B cell (primary cell): ENCODE data around the gene CALHM3. TPM values are rescaled to one million over a fixed set of nuclear protein-coding genes. Genes with fewer than 3 reads are reported as not detected.
"Not testable (repeated sequence)": the region's sequence is repeated elsewhere in the genome, so short reads cannot be mapped to it uniquely, and the experiment has no call there.

ENCODE experiments used
- ATAC-seq: fragments of 200-7000 bp; cut with Tn5 transposase; one replicate; pipeline ENCODE4 v1.10.0; 2021; ENCODE audit warnings: low read depth, mild to moderate bottlenecking, moderate number of reproducible peaks, moderate library complexity
- CTCF ChIA-PET: fragments of 350-600 bp; sonication (Branson Sonifier 250); formaldehyde crosslinking; loops from one replicate; lab custom pipeline; 2021; ENCODE audit warnings: antibody characterized with exemption, inconsistent platforms; lab: Charles Lee
- POLR2A ChIA-PET: fragments of 350-600 bp; sonication (Branson Sonifier 250); formaldehyde crosslinking; loops from one replicate; lab custom pipeline; 2021; ENCODE audit warnings: antibody characterized with exemption; lab: Charles Lee
- DNase-seq: peaks from one replicate; pipeline ENCODE4 v3.0.0; 2013
- H2AFZ ChIP-seq: 2 replicates; pipeline ENCODE4 v1.6.1; 2012; ENCODE audit warnings: mild to moderate bottlenecking, low read depth, low read length; ENCODE audit not compliant: insufficient read depth, poor library complexity, severe bottlenecking
- H3K27ac ChIP-seq, 2 donors: 1 replicate in 1 of 2; 2 replicates in 1 of 2; pipeline ENCODE4 v1.5.1; 2012 to 2013; ENCODE audit warnings: low read length in 2 of 2, mild to moderate bottlenecking in 2 of 2, moderate library complexity in 1 of 2
- H3K27me3 ChIP-seq, 4 experiments: fragments of 200-600 bp in 1 of 4; sonication (generic) in 1 of 4; replicated peaks in 1 of 4; 1 replicate in 2 of 4; 2 replicates in 2 of 4; pipeline versions ENCODE4 v1.6.1 to v1.7.0; 2013 to 2016; ENCODE audit warnings: low read length in 3 of 4, mild to moderate bottlenecking in 2 of 4, mixed read lengths in 1 of 4, moderate library complexity in 1 of 4; ENCODE audit not compliant: insufficient read depth in 4 of 4, control insufficient read depth in 3 of 4; ENCODE audit errors: control extremely low read depth in 1 of 4
- H3K36me3 ChIP-seq, 2 experiments: replicated peaks in 1 of 2; 1 replicate in 1 of 2; 2 replicates in 1 of 2; pipeline versions ENCODE4 v1.6.1 to v1.7.1; 2013; ENCODE audit warnings: low read length in 1 of 2; ENCODE audit not compliant: insufficient read depth in 2 of 2, control insufficient read depth in 1 of 2; ENCODE audit errors: control extremely low read depth in 1 of 2, extremely low read depth in 1 of 2
- H3K4me1 ChIP-seq, 2 donors: fragments of 200-600 bp in 1 of 2; sonication (generic) in 1 of 2; 1 replicate in 1 of 2; 2 replicates in 1 of 2; pipeline versions ENCODE4 v1.5.1 to v1.6.1; 2013 to 2017; ENCODE audit warnings: low read length in 2 of 2; ENCODE audit not compliant: control insufficient read depth in 2 of 2, insufficient read depth in 2 of 2
- H3K4me2 ChIP-seq: replicated peaks from 2 replicates; pipeline ENCODE3; 2012; ENCODE audit warnings: mild to moderate bottlenecking, low read depth, low read length; ENCODE audit not compliant: poor library complexity, severe bottlenecking
- H3K4me3 ChIP-seq, 5 experiments: fragments of 200-600 bp in 1 of 5; sonication (generic) in 1 of 5; 1 replicate in 3 of 5; 2 replicates in 2 of 5; pipeline versions ENCODE4 v1.5.1 to v1.7.0; 2011 to 2016; ENCODE audit warnings: low read length in 4 of 5, mild to moderate bottlenecking in 4 of 5, low read depth in 2 of 5, control low read depth in 1 of 5, moderate library complexity in 1 of 5; ENCODE audit not compliant: insufficient read depth in 1 of 5; ENCODE audit errors: control extremely low read depth in 1 of 5, extremely low read depth in 1 of 5
- H3K79me2 ChIP-seq: fragments of 200-600 bp; sonication (generic); one replicate; pipeline ENCODE4 v1.6.0; 2016; ENCODE audit warnings: low read length; ENCODE audit not compliant: control insufficient read depth, insufficient read depth
- H3K9ac ChIP-seq: fragments of 200-600 bp; sonication (generic); 2 replicates; pipeline ENCODE4 v1.6.1; 2017; ENCODE audit warnings: mild to moderate bottlenecking, low read length, moderate library complexity
- H3K9me3 ChIP-seq, 3 donors: one replicate each; pipeline versions ENCODE4 v1.6.1 to v1.7.1; 2013; ENCODE audit warnings: low read length in 2 of 3; ENCODE audit not compliant: control insufficient read depth in 2 of 3, insufficient read depth in 1 of 3; ENCODE audit errors: control extremely low read depth in 1 of 3
- H4K20me1 ChIP-seq: 2 replicates; pipeline ENCODE4 v1.6.0; 2012; ENCODE audit warnings: mild to moderate bottlenecking, low read length; ENCODE audit not compliant: insufficient read depth, control insufficient read depth, poor library complexity, severe bottlenecking
- H3K27ac Mint-ChIP-seq: one replicate; pipeline ENCODE4 v1.8.0; 2021; ENCODE audit warnings: mixed read lengths
- H3K27me3 Mint-ChIP-seq: one replicate; pipeline ENCODE4 v1.8.0; 2021; ENCODE audit warnings: mixed read lengths
- H3K4me1 Mint-ChIP-seq: one replicate; pipeline ENCODE4 v1.8.0; 2021; ENCODE audit warnings: mixed read lengths
- H3K4me3 Mint-ChIP-seq: one replicate; pipeline ENCODE4 v1.8.0; 2021; ENCODE audit warnings: mixed read lengths
- H3K9me3 Mint-ChIP-seq: one replicate; pipeline ENCODE4 v1.8.0; 2022; ENCODE audit warnings: mixed read lengths; ENCODE audit not compliant: insufficient read depth
- EZH2 ChIP-seq: IDR thresholded peaks from 2 replicates; pipeline ENCODE4 v1.6.1; 2012; ENCODE audit warnings: borderline replicate concordance, low read depth, mild to moderate bottlenecking, moderate library complexity, low read length; ENCODE audit not compliant: insufficient read depth, poor library complexity, severe bottlenecking
- WGBS: methylation state at CpG from one replicate; pipeline ENCODE4 v1.1.5; 2013; ENCODE audit warnings: missing lambda C conversion rate; ENCODE audit not compliant: insufficient coverage; 5-methylcytosine and 5-hydroxymethylcytosine counted together
- intact Hi-C: fragments of 100-400 bp; cut with micrococcal nuclease; formaldehyde crosslinking; loops from one replicate; pipeline ENCODE4 v1.10.0; 2022
- polyA minus RNA-seq: library from RNA; depleted of rRNA, polyadenylated mRNA; stranded (reverse); fragments of >200 nt; gene quantifications from 2 replicates; pipeline ENCODE4 v1.2.3, GENCODE V29; 2012
- polyA plus RNA-seq: library from polyadenylated mRNA; depleted of rRNA; stranded (reverse); fragments of >200 nt; gene quantifications from 2 replicates; pipeline ENCODE4 v1.2.3, GENCODE V29; 2012
- total RNA-seq, 2 donors: library from RNA; stranded (reverse); fragments of 120-200 nt in 1 of 2; gene quantifications; 1 replicate in 1 of 2; 2 replicates in 1 of 2; pipeline versions ENCODE4 v1.2.3 to v1.2.4, GENCODE V29; 2013 to 2022
- TF ChIP-seq, protein P1 (sequence below): fragments of 200-600 bp; IDR thresholded peaks from one replicate; pipeline ENCODE4 v1.8.0; 2022; ENCODE audit warnings: antibody characterized with exemption, mild to moderate bottlenecking

CALHM3 gene, protein sequence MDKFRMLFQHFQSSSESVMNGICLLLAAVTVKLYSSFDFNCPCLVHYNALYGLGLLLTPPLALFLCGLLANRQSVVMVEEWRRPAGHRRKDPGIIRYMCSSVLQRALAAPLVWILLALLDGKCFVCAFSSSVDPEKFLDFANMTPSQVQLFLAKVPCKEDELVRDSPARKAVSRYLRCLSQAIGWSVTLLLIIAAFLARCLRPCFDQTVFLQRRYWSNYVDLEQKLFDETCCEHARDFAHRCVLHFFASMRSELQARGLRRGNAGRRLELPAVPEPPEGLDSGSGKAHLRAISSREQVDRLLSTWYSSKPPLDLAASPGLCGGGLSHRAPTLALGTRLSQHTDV
- total RNA-seq, result not detected in 2 replicates
- total RNA-seq (2013), result not detected
- not detected in 2 replicates for polyA plus RNA-seq
- not detected in 2 replicates for polyA minus RNA-seq

DNA sequence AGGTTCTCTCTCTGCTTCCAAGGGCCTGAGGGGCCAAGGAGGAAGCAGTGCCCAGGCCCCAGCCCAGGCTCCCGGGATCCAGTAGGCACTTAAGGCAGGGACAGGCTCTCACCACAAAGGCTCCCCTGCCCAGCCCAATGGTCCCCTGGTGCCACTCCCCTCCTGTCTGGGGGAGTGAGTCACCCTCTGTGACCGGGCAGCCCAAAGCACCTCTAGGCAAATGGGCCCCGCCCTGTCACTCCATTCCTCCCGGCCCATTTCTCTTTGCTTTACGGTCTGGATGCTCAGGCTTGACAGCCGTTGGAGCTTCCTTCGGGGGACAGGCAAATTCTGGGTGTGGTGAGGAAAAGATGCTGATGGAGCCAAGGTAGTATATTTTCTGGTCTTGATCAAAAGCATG, at the start of gene CALHM3:
CALHM3 (minus strand) TSS at position 106 of the 400 bp plus-strand sequence. CDS start 208 bp downstream, outside the sequence.
- Mint-ChIP-seq H3K27ac (no peak within 1 kb of the TSS), H3K27me3 (no peaks in the 10 kb centered on the region), H3K4me3 (no peak within 1 kb of the TSS), H3K4me1 (peaks cover 15% of the 10 kb centered on the region), H3K9me3 (no peaks in the 10 kb centered on the region)
- POLR2A ChIA-PET, result no interaction called here
- Histone ChIP-seq H3K9me3 (no peaks in the 10 kb centered on the region), H3K36me3 (no peaks in the 10 kb centered on the region), H3K4me1 (peaks cover 0 to 11% of the 10 kb centered on the region in 2 donors), H3K27me3 (no peaks in the 10 kb centered on the region), H3K27ac (no peak within 1 kb of the TSS), H4K20me1 (no peaks in the 10 kb centered on the region), H3K79me2 (no peaks in the 10 kb centered on the region), H2AFZ (peak within 1 kb of the TSS; percentile 3), H3K4me3 (no peak within 1 kb of the TSS), H3K4me2 (no peak within 1 kb of the TSS), H3K9ac (no peak within 1 kb of the TSS)
- no peak for TF ChIP-seq EZH2
- TF ChIP-seq, protein P1, sequence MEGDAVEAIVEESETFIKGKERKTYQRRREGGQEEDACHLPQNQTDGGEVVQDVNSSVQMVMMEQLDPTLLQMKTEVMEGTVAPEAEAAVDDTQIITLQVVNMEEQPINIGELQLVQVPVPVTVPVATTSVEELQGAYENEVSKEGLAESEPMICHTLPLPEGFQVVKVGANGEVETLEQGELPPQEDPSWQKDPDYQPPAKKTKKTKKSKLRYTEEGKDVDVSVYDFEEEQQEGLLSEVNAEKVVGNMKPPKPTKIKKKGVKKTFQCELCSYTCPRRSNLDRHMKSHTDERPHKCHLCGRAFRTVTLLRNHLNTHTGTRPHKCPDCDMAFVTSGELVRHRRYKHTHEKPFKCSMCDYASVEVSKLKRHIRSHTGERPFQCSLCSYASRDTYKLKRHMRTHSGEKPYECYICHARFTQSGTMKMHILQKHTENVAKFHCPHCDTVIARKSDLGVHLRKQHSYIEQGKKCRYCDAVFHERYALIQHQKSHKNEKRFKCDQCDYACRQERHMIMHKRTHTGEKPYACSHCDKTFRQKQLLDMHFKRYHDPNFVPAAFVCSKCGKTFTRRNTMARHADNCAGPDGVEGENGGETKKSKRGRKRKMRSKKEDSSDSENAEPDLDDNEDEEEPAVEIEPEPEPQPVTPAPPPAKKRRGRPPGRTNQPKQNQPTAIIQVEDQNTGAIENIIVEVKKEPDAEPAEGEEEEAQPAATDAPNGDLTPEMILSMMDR, result no peak
- ATAC-seq (no peak), DNase-seq (no peak)
- WGBS, result 97% methylated on average over 4 of the region's 7 CpGs
- CTCF ChIA-PET, result interaction anchor here (8.0 kb wide), 1 partner anchor 62 kb away, joined by 138 read pairs; no protein-coding TSS in a partner anchor
- intact Hi-C loops, result no loop called here

DNA sequence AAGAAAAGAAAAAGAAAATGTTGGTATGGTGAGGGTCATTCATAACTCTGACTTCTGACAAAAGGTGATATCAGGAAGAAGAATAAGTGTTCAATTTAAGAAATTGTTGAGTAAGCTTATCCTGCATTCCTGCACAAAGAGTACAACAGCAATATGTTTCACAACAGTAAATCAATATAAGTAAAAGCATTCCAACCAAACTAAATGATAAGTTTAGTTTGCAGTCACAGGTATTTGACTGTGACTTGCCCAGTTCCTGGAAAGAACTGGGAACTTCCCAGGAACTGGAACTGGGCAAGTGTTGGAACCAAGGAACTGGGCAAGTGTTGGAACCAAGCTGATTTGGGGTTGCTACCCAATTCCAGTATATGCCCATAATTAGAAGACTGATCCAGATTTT, 49.5 kb upstream of the CALHM3 start:
- Mint-ChIP-seq H3K4me3 (no peak overlapping the region), H3K27ac (no peak overlapping the region), H3K27me3 (peaks cover 17% of the 10 kb centered on the region), H3K9me3 (peaks cover 9% of the 10 kb centered on the region), H3K4me1 (no peaks in the 10 kb centered on the region)
- H3K27ac ChIP-seq, result no peak overlapping the region
- H3K9ac ChIP-seq, result no peak overlapping the region
- intact Hi-C loops, result no loop called here
- no peaks in the 10 kb centered on the region for H4K20me1 ChIP-seq
- H3K27me3 ChIP-seq, result peaks cover 0 to 3% (median 1%) of the 10 kb centered on the region in 4 experiments
- no peaks in the 10 kb centered on the region for H3K4me1 ChIP-seq
- no peak for DNase-seq
- H3K36me3 ChIP-seq, result no peaks in the 10 kb centered on the region
- no peak for ATAC-seq
- H3K4me2 ChIP-seq, result no peak overlapping the region
- ChIA-PET POLR2A (no interaction called here), CTCF (no interaction called here)
- H3K4me3 ChIP-seq, result no peak overlapping the region
- peaks cover 1 to 20% (median 7%) of the 10 kb centered on the region in 3 donors for H3K9me3 ChIP-seq
- H3K79me2 ChIP-seq, result no peaks in the 10 kb centered on the region
- TF ChIP-seq EZH2, result no peak
- TF ChIP-seq, protein P1, result no peak
- H2AFZ ChIP-seq, result no peak overlapping the region

DNA sequence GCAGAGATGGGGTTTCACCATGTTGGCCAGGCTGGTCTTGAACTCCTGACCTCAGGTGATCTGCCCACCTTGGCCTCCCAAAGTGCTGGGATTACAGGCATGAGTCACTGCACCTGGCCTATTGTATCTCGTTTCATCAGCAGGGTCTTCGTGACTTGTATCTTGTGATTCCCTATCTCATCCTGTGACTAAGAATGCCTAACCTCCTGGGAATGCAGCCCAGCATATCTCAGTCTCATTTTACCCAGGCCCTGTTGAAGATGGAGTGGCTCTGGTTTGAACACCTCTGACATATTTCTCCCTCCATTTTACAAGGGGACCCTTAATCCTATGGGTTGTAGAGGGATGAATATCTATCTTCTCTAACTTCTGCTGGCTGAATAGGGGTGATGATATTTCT, 48.4 kb upstream of the CALHM3 start:
- H3K4me3 ChIP-seq, H4K20me1 ChIP-seq, H3K4me1 Mint-ChIP-seq, H3K9ac ChIP-seq, H3K9me3 Mint-ChIP-seq, H3K4me3 Mint-ChIP-seq, H3K27ac Mint-ChIP-seq, H3K4me1 ChIP-seq, H3K79me2 ChIP-seq, POLR2A ChIA-PET, ATAC-seq, H3K27ac ChIP-seq, H3K27me3 ChIP-seq, H2AFZ ChIP-seq, H3K4me2 ChIP-seq, intact Hi-C loops, H3K36me3 ChIP-seq, DNase-seq: not testable (repeated sequence)
- H3K27me3 Mint-ChIP-seq, result peaks cover 17% of the 10 kb centered on the region
- CTCF ChIA-PET, result interaction anchor here (0.6 kb wide), 1 partner anchor 518 kb away, joined by 3 read pairs; no protein-coding TSS in a partner anchor
- peaks cover 1 to 20% (median 7%) of the 10 kb centered on the region in 3 donors for H3K9me3 ChIP-seq
- 93% methylated on average over 2 of the region's 2 CpGs for WGBS
